Measurements from ENCODE around the gene KLHL17.
"Not testable (repeated sequence)": the region's sequence is repeated elsewhere in the genome, so short reads cannot be mapped to it uniquely, and the experiment has no call there.

The KLHL17 gene

GRCh38 chr1:974687-975328, 14.4 kb downstream of the KLHL17 start:
- no peak overlapping the region for H3K9ac ChIP-seq
- no peaks in the 10 kb centered on the region for H3K36me3 ChIP-seq (ENCODE audit: insufficient read depth)
- H3K4me1 ChIP-seq (ENCODE audit: low read depth, poor library complexity, severe bottlenecking), result peaks cover 13% of the 10 kb centered on the region
- H3K79me2 ChIP-seq (ENCODE audit: insufficient read depth, low read depth), result no peaks in the 10 kb centered on the region
- no peak overlapping the region for H3K27ac ChIP-seq
- H3K4me3 ChIP-seq (IDR thresholded peaks at IDR 0.05; ENCODE audit: insufficient read depth, low read depth, low read length), result no peak overlapping the region
- TF ChIP-seq CTCF (conservative IDR thresholded peaks at IDR 0.05; ENCODE audit: low read depth, low read length), result no peak
- H3K27me3 ChIP-seq (ENCODE audit: insufficient read depth, low read depth), result peaks cover 37% of the 10 kb centered on the region
- no peak overlapping the region for H3K4me2 ChIP-seq
- H4K20me1 ChIP-seq (ENCODE audit: insufficient read depth), result no peaks in the 10 kb centered on the region
- H2AFZ ChIP-seq (ENCODE audit: low read depth), result no peak overlapping the region

GRCh38 chr1:975365-975764, 15.0 kb downstream of the KLHL17 start:
- H3K79me2 ChIP-seq (ENCODE audit: insufficient read depth, low read depth), result no peaks in the 10 kb centered on the region
- H4K20me1 ChIP-seq (ENCODE audit: insufficient read depth), result no peaks in the 10 kb centered on the region
- peaks cover 43% of the 10 kb centered on the region for H3K27me3 ChIP-seq (ENCODE audit: insufficient read depth, low read depth)
- TF ChIP-seq CTCF (conservative IDR thresholded peaks at IDR 0.05; ENCODE audit: low read depth, low read length), result no peak
- peak overlapping the region; percentile 93; the same call in 1 of the 2 replicates for H2AFZ ChIP-seq (ENCODE audit: low read depth)
- peaks cover 13% of the 10 kb centered on the region for H3K4me1 ChIP-seq (ENCODE audit: low read depth, poor library complexity, severe bottlenecking)
- no peak overlapping the region for H3K9ac ChIP-seq
- H3K4me3 ChIP-seq (IDR thresholded peaks at IDR 0.05; ENCODE audit: insufficient read depth, low read depth, low read length), result no peak overlapping the region
- peak overlapping the region; percentile 95; the same call in 1 of the 2 replicates for H3K4me2 ChIP-seq
- H3K27ac ChIP-seq, result no peak overlapping the region
- H3K36me3 ChIP-seq (ENCODE audit: insufficient read depth), result no peaks in the 10 kb centered on the region

- Histone ChIP-seq H3K79me2 (ENCODE audit: insufficient read depth, low read depth) (no peaks in the 10 kb centered on the region), H3K36me3 (ENCODE audit: insufficient read depth) (no peaks in the 10 kb centered on the region), H3K27me3 (ENCODE audit: insufficient read depth, low read depth) (peaks cover 49% of the 10 kb centered on the region), H3K9ac (no peak overlapping the region; the same call in 1 of the 2 replicates), H2AFZ (ENCODE audit: low read depth) (peak overlapping the region; percentile 93), H3K27ac (no peak overlapping the region), H3K4me1 (ENCODE audit: low read depth, poor library complexity, severe bottlenecking) (peaks cover 13% of the 10 kb centered on the region), H3K4me2 (peak overlapping the region; percentile 95), H4K20me1 (ENCODE audit: insufficient read depth) (no peaks in the 10 kb centered on the region), H3K4me3 (IDR thresholded peaks at IDR 0.05; ENCODE audit: insufficient read depth, low read depth, low read length) (no peak overlapping the region)
- TF ChIP-seq CTCF (conservative IDR thresholded peaks at IDR 0.05; ENCODE audit: low read depth, low read length), result peak; percentile 74
These were observed 15.7 kb downstream of the KLHL17 start for GRCh38 chr1:975896-976683.

- H3K4me1 ChIP-seq (ENCODE audit: low read depth, poor library complexity, severe bottlenecking), result peaks cover 15% of the 10 kb centered on the region
- not testable (repeated sequence) for H3K79me2 ChIP-seq (ENCODE audit: insufficient read depth, low read depth); H3K4me3 ChIP-seq (IDR thresholded peaks at IDR 0.05; ENCODE audit: insufficient read depth, low read depth, low read length); H3K27ac ChIP-seq; H3K4me2 ChIP-seq; H3K9ac ChIP-seq; H3K36me3 ChIP-seq (ENCODE audit: insufficient read depth); H2AFZ ChIP-seq (ENCODE audit: low read depth); H4K20me1 ChIP-seq (ENCODE audit: insufficient read depth)
- H3K27me3 ChIP-seq (ENCODE audit: insufficient read depth, low read depth), result peaks cover 56% of the 10 kb centered on the region
These were observed 16.4 kb downstream of the KLHL17 start for GRCh38 chr1:976791-977190.

All from KMS-11 (cell line).